Left ventricle myocardium inferior (tissue), 1 donor: ENCODE results near the gene TCERG1. TPM values are rescaled to one million over a fixed set of nuclear protein-coding genes. Genes with fewer than 3 reads are reported as not detected.

Experiments used
- DNase-seq: peaks from one replicate; pipeline ENCODE4 v3.0.0-alpha.2; 2020
- H3K27ac ChIP-seq: fragments of 200-600 bp; replicated peaks from 2 replicates; pipeline ENCODE4 v1.8.0; 2021
- H3K27me3 ChIP-seq: fragments of 200-600 bp; 2 replicates; pipeline ENCODE4 v1.8.0; 2021; ENCODE audit warnings: low read depth
- H3K36me3 ChIP-seq: fragments of 200-600 bp; 2 replicates; pipeline ENCODE4 v1.8.0; 2021
- H3K4me1 ChIP-seq: fragments of 200-600 bp; 2 replicates; pipeline ENCODE4 v1.8.0; 2021
- H3K4me3 ChIP-seq: fragments of 200-600 bp; 2 replicates; pipeline ENCODE4 v1.8.0; 2021; ENCODE audit warnings: mild to moderate bottlenecking, moderate library complexity
- H3K9me3 ChIP-seq: fragments of 200-600 bp; replicated peaks from 2 replicates; pipeline ENCODE4 v1.8.0; 2021
- intact Hi-C: fragments of 100-400 bp; cut with micrococcal nuclease; formaldehyde crosslinking; loops from one replicate; pipeline ENCODE4 v1.11.0; 2022
- total RNA-seq: library from RNA; stranded (reverse); fragmentation: NEBNext Ultra II Directional; extraction: Animal tissue kit (Norgen Biotek cat#: 25700); gene quantifications from one replicate; pipeline ENCODE4 v1.2.1, GENCODE V29; 2021
- TF ChIP-seq, protein P1 (sequence below): fragments of 200-600 bp; IDR thresholded peaks from 2 replicates; pipeline ENCODE4 v1.8.0; 2021; ENCODE audit warnings: antibody characterized with exemption, mild to moderate bottlenecking, borderline replicate concordance
- donor health status: DM: no; HTN: yes; CAD: no; lungs with severe emphysema.

The TCERG1 gene
- total RNA-seq, 1 donor from 2014 or later: 20.1 TPM

GRCh38 chr5:146528236-146528635, 81.1 kb downstream of the TCERG1 start:
- Histone ChIP-seq H3K4me1 (no peaks in the 10 kb centered on the region), H3K27me3 (peaks cover 23% of the 10 kb centered on the region), H3K9me3 (no peaks in the 10 kb centered on the region), H3K36me3 (no peaks in the 10 kb centered on the region), H3K27ac (no peak overlapping the region), H3K4me3 (no peak overlapping the region)
- intact Hi-C loops: no loop called here
- TF ChIP-seq, protein P1, sequence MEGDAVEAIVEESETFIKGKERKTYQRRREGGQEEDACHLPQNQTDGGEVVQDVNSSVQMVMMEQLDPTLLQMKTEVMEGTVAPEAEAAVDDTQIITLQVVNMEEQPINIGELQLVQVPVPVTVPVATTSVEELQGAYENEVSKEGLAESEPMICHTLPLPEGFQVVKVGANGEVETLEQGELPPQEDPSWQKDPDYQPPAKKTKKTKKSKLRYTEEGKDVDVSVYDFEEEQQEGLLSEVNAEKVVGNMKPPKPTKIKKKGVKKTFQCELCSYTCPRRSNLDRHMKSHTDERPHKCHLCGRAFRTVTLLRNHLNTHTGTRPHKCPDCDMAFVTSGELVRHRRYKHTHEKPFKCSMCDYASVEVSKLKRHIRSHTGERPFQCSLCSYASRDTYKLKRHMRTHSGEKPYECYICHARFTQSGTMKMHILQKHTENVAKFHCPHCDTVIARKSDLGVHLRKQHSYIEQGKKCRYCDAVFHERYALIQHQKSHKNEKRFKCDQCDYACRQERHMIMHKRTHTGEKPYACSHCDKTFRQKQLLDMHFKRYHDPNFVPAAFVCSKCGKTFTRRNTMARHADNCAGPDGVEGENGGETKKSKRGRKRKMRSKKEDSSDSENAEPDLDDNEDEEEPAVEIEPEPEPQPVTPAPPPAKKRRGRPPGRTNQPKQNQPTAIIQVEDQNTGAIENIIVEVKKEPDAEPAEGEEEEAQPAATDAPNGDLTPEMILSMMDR: no peak
- no peak for DNase-seq

DNA sequence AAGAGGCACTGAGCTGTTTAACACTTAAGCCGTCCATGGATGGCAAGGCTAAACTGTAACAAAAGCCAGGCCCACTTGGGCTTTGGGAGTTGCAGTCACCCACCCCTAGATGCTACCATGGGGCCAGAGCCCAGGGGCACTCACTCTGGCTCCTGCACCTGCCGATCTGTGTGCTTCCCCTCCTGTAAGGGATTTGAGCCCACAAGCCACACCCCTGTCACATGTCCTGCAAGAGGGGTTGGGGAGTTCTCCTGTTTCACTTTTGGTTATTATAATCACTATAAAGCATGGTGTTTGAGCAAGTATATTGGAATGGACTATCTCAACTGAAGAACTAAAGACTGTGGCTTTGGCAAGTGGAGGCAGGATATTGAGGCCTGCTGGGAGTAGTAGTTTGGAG, 82.9 kb downstream of the TCERG1 start:
- Histone ChIP-seq H3K36me3 (no peaks in the 10 kb centered on the region), H3K27ac (no peak overlapping the region), H3K27me3 (peaks cover 15% of the 10 kb centered on the region), H3K4me1 (no peaks in the 10 kb centered on the region), H3K4me3 (no peak overlapping the region), H3K9me3 (no peaks in the 10 kb centered on the region)
- TF ChIP-seq, protein P1: no peak
- intact Hi-C loops: no loop called here
- DNase-seq: no peak

DNA sequence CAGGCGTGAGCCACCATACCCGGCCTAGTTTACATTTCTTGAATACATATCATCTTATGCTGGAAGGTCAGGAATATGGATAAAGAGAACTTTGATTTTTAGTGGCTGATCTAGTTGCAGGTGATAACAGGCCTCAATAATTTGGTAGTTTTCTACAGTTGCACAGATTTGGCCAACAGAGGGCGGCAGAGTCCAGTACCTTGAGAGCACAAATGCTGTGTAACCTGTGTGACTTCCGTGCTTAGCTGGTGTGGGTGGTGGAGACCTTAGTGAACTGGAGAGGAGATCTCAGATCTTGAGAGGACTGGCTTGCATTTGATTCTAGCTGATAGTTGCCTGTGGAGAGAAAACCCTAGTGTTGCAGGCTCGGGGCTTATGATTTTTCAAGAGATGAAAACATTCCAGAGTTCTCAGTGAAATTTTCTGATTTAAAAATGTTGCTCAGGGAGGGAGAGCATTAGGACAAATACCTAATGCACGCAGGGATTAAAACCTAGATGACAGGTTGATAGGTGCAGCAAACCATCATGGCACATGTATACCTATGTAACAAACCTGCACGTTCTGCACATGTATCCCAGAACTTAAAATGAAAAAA, 86.2 kb downstream of the TCERG1 start:
- Histone ChIP-seq H3K4me3 (no peak overlapping the region), H3K27me3 (no peaks in the 10 kb centered on the region), H3K27ac (no peak overlapping the region), H3K4me1 (no peaks in the 10 kb centered on the region), H3K36me3 (no peaks in the 10 kb centered on the region), H3K9me3 (no peaks in the 10 kb centered on the region)
- peak; percentile 24 for DNase-seq
- TF ChIP-seq, protein P1: peak; percentile 79
- intact Hi-C loops: no loop called here

- Histone ChIP-seq H3K4me1 (no peaks in the 10 kb centered on the region), H3K9me3 (no peaks in the 10 kb centered on the region), H3K4me3 (no peak overlapping the region), H3K27ac (no peak overlapping the region), H3K27me3 (no peaks in the 10 kb centered on the region), H3K36me3 (no peaks in the 10 kb centered on the region)
- TF ChIP-seq, protein P1: no peak
- no peak for DNase-seq
- intact Hi-C loops: no loop called here
These were observed 86.7 kb downstream of the TCERG1 start for GRCh38 chr5:146533882-146534281.

- Histone ChIP-seq H3K9me3 (no peaks in the 10 kb centered on the region), H3K4me3 (no peak overlapping the region), H3K27ac (no peak overlapping the region), H3K36me3 (no peaks in the 10 kb centered on the region), H3K27me3 (peaks cover 9% of the 10 kb centered on the region), H3K4me1 (no peaks in the 10 kb centered on the region)
- intact Hi-C loops: no loop called here
- TF ChIP-seq, protein P1: no peak
- DNase-seq: no peak
These were observed 91.3 kb downstream of the TCERG1 start for GRCh38 chr5:146538432-146538831.
